ENCODE data around the gene RAB33A.

DNA sequence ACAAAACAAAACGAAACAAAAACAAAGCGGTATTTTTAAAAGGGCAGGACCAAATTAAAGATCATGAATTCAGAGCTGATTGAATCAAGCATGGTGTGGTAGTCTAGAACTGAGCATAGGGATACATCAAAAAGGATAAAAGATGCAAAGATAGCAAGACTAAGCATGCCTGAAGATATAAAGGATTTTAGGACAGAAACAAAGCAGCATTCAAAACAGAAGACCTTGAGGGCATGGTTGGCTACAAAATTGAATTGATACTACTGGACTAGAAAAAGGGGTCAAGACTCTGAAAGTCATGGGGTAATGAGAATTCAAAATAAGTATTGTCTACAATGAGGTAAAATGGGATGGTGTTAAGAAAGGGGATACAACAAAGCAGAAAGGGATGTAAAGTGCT is 41.6 kb downstream of the RAB33A start:
- TF ChIP-seq CTCF (IDR thresholded peaks at IDR 0.05; ENCODE audit: low read depth, low read length, missing input control) (no peak), YY1 (IDR thresholded peaks at IDR 0.05) (no peak), REST (IDR thresholded peaks at IDR 0.05) (no peak), NR2F2 (IDR thresholded peaks at IDR 0.05) (no peak), TAF1 (conservative IDR thresholded peaks at IDR 0.05) (no peak)
